Stimulated activated naive B cell treated with anti-CD40 and anti-IgM and Interleukin-4, amounts not matched to agents 10 μg/mL and 1 μg/mL and 100 μg/mL, for 72 hours (primary cell): Measurements from ENCODE around the gene FUT7.

Experiments used
- ATAC-seq, 2 donors: fragments of 150-1000 bp; cut with Tn5 transposase; replicated peaks; 2 replicates each; pipeline ENCODE4 v1.10.0; 2021; ENCODE audit warnings: moderate library complexity in 1 of 2
- DNase-seq: peaks from one replicate; pipeline ENCODE4 v3.0.0; 2021
- H3K27ac Mint-ChIP-seq: one replicate; pipeline ENCODE4 v1.8.0; 2022; ENCODE audit warnings: mild to moderate bottlenecking, mixed read lengths
- H3K27me3 Mint-ChIP-seq, 2 donors: one replicate each; pipeline ENCODE4 v1.8.0; 2022; ENCODE audit warnings: mixed read lengths in 2 of 2
- H3K36me3 Mint-ChIP-seq, 2 donors: one replicate each; pipeline ENCODE4 v1.8.0; 2022; ENCODE audit warnings: mixed read lengths in 2 of 2, mild to moderate bottlenecking in 1 of 2
- H3K4me1 Mint-ChIP-seq, 2 donors: one replicate each; pipeline ENCODE4 v1.8.0; 2022; ENCODE audit warnings: mixed read lengths in 2 of 2, mild to moderate bottlenecking in 1 of 2
- H3K4me3 Mint-ChIP-seq, 2 donors: one replicate each; pipeline ENCODE4 v1.8.0; 2022; ENCODE audit warnings: mild to moderate bottlenecking in 2 of 2, mixed read lengths in 2 of 2, moderate library complexity in 1 of 2
- H3K9me3 Mint-ChIP-seq, 2 donors: one replicate each; pipeline ENCODE4 v1.8.0; 2022; ENCODE audit warnings: mixed read lengths in 2 of 2, mild to moderate bottlenecking in 1 of 2

The FUT7 gene

DNA sequence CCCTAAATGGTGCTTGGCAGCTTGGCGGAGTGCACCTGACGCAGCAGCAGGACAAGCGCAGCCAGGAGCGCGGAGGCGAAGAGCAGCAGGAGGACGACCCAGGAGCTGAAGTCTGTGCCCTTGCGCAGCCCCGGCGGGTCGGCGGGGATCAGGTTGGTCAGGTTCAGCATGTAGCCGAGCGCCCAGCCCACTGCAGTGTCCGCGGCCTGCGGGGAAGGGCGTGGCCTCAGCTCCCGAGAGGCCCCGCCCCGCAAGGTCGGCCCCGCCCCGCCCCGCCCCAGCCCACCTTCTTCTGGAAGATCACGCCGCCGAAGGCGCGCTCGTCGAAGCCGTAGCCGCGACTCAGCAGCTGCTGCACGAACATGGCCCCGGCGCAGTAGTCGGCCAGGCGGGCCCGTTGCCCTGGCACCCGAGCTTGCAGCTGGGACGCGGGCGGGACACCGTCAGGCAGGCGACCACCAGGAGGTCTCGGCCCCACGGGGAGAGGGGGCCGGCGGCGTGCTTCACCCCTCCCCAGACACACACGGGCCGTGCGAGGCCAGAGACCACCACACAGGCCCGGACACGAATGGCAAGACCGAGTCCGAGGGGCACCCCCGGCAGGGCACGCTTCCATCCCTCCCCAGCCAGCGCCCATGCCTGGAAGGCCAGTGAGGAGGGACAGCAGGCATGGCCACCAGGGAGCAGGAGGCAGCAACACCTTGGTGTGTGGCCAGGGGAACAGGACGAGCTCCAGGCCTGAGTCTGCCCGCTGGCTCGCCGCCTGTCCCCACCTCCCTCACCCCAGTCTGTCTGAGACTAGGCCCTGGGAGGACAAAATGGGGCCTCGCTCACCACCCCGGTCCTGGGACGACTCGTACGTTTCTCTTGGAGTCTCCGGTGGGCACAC is 17.0 kb upstream of the FUT7 start:
- H3K36me3 Mint-ChIP-seq = peaks cover 0 to 2% of the 10 kb centered on the region in 2 donors
- peaks cover 50 to 85% of the 10 kb centered on the region in 2 donors for H3K27me3 Mint-ChIP-seq

DNA sequence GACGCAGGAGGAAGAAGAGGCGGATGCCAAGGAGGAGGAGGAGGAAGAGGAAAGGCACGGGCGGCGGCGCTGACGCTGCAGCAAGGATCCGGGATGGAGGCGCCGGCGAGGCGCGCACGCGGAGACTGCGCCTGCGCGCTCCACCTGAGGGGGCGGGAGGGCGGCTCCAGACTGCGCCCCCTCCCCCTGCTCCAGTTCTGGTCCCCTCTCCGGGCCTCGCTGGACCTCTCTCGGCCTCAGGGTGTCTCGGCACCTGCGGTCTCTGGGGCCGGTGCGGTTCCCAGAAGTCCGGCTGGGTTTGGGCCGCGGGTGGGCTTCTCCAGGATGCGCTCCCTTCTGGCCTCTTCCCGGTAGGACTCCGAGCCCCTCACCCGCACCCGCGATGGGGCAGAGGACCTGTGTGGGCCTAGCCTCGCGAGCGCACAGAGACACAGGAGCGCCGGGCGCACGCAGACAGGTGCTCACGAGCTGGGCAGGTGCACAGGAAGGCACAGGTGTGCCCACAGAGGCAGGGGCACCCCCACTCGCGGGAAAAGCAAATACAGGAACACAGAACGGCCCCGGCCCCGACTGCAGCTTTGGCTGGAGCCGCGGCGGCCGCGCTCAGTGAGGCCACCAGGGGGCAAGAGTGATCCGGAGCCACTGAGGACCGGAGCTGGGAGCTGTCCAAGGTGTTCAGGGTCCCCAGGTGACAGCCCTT is 14.3 kb upstream of the FUT7 start, which contains the start of gene NPDC1:
Gene NPDC1 (minus strand): TSS at position 90 of the 700 bp plus-strand sequence. CDS start 188 bp downstream, outside the sequence.
- H3K9me3 Mint-ChIP-seq = no peaks in the 10 kb centered on the region
- H3K27me3 Mint-ChIP-seq = peaks cover 59 to 73% of the 10 kb centered on the region in 2 donors
- peaks cover 8 to 18% of the 10 kb centered on the region in 2 donors for H3K4me1 Mint-ChIP-seq
- H3K27ac Mint-ChIP-seq = no peak within 1 kb of the TSS
- ATAC-seq = peak; percentile 85 to 89
- H3K4me3 Mint-ChIP-seq = peak within 1 kb of the TSS; percentile 48 to 73
- peaks cover 0 to 2% of the 10 kb centered on the region in 2 donors for H3K36me3 Mint-ChIP-seq
- peak; percentile 73 for DNase-seq

More for the DNA sequence above, 17.0 kb upstream of the FUT7 start:
- peaks cover 10 to 29% of the 10 kb centered on the region in 2 donors for H3K4me1 Mint-ChIP-seq
- H3K4me3 Mint-ChIP-seq = no peak overlapping the region
- no peak for ATAC-seq
- H3K27ac Mint-ChIP-seq = no peak overlapping the region
- no peaks in the 10 kb centered on the region for H3K9me3 Mint-ChIP-seq
- no peak for DNase-seq

DNA sequence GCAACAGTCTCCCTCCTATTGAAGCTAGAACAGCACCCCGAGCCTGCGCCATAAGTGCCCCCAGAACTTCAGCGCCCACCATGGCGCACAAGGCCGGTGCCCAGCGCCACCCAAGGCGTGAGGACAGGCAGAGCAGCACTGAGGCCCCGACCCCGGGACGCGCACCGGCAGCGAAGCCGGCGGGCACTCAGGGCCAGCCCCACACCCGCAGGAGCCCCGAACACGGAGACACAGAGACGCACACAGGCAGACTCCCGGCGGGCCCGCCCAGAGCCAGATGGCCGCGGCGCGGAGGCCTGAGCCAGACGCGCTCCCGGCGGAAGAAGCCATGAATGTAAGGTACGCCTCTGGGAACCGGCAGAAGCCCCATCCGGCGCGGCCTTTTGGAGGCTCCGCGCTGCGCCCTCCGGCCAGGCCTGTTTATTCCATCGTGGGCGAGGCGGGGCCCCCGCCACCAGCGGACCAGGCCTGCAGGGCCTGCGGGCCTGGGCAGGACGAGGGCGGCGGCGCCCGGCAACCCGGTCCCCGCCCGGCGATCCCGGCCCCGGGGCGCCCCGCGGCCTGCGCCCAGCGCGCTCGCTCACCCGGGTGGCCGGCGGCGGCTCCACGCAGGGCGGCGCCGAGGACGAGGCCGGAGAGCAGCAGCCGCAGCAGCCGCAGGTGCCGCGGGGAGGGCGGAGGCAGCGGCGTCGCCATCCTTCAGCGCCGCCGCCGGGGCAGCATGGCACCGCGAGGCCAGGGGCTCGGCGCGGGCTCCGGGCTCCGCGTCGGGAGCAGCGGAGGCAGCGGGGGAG is 13.6 kb upstream of the FUT7 start:
- no peak for DNase-seq
- ATAC-seq = peak; percentile 3 to 30
- Mint-ChIP-seq H3K36me3 (peaks cover 0 to 2% of the 10 kb centered on the region in 2 donors), H3K4me1 (peaks cover 8 to 18% of the 10 kb centered on the region in 2 donors), H3K4me3 (peak overlapping the region; percentile 48 to 73), H3K27me3 (peaks cover 56 to 71% of the 10 kb centered on the region in 2 donors), H3K27ac (no peak overlapping the region), H3K9me3 (no peaks in the 10 kb centered on the region)

DNA sequence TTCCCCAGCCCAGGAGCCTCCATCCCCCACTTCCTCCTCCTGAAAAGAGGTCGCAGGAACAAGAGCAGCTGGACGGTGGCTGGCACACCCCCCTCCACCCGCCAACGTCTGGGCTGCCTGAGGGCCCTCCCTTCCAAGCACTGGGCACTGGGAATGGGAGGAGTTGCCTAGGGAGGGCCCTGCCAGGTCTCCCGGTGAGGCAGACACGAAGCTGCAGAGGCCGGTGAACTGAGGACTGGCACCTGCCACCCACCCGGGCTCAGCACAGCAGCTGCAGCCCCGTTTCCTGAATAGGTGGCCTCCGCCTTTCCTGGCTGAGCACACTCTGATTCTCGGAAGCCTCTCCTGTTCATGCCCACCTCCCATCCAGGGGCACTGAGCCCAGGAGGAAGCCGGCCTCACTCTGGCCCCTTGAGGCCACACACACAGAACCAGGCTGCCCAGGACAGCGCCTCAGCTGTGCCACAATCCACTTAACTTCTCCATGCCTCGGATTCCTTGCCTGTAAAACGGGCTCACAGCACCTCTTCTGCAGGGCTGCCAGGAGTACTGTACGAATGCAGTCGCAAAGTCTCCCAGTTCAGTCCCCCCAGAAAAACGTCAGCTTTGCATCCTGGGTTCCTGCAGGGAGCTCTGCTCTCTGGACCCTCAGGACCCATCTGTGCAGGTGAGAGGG is 12.8 kb upstream of the FUT7 start:
- DNase-seq (no peak), ATAC-seq (no peak)
- Mint-ChIP-seq H3K4me3 (peak overlapping the region; percentile 48 to 62), H3K27me3 (peaks cover 54 to 66% of the 10 kb centered on the region in 2 donors), H3K4me1 (peaks cover 8 to 18% of the 10 kb centered on the region in 2 donors), H3K9me3 (no peaks in the 10 kb centered on the region), H3K27ac (no peak overlapping the region), H3K36me3 (peaks cover 0 to 2% of the 10 kb centered on the region in 2 donors)

DNA sequence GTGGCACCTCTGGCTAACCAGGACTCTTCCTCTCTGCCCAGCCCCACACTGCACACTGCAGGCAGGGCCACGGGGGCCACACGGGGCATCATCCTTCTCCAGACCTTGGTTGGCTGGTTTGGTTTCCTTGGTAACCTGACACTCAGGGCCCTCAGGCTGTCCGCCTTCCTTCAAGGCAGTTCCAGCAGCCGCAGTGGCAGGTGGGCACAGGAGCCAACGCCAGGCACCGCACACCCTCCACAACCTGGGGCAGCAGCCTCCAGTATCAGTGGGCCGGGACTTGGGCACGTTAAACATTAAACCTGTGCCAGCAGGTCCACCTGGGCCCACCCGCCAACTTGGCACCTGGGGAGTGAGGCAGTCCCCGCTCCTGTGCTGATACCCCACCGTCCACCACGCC is 12.1 kb upstream of the FUT7 start:
- no peak overlapping the region for H3K4me3 Mint-ChIP-seq
- H3K27me3 Mint-ChIP-seq = peaks cover 50 to 66% of the 10 kb centered on the region in 2 donors
- H3K27ac Mint-ChIP-seq = no peak overlapping the region
- H3K9me3 Mint-ChIP-seq = no peaks in the 10 kb centered on the region
- no peak for ATAC-seq
- peaks cover 8 to 18% of the 10 kb centered on the region in 2 donors for H3K4me1 Mint-ChIP-seq
- DNase-seq = no peak
- no peaks in the 10 kb centered on the region for H3K36me3 Mint-ChIP-seq

DNA sequence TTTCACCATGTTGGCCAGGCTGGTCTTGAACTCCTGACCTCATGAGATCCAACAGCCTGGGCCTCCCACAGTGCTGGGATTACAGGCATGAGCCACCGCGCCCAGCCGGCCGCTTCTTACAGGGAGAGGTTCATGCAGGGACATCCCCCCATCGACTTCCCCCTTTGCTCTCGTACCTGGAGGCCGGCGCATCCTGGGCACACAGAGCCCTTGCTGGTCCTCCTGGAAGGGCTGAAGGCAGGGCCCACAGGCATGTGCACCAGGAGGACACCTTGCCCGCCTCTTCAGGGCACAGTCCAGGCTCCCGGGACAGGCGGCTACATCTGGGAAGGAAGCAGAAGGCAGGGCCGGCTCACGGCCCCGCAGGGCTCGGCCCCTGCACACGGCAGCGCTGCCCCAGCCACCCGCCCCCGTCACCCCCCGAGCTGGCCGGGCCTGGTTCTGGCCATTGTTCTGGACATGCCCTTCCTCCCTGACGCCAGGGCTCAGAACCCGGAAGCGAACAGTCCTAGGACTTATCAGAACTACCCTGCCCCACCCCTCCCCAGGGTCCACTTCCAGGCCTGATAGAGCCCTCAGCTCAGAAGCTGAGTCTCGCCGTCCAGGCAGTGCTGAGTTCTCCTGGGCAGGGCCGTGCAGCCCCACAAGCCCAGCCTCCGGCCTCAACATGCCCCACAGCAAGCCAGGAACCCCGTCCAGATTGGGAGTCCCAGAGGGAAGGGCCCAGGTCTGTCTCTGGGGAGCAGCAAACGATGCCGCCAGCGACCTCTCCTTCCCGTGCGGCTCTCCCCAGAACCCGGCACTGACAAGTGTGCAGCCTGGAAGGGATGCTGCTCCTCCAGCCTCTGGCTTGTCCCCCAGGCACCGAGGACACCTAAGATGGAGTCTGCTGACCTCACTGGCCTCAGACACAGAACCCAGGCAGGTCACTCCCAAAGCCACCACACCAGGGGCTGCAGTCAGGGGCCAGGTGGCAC is 11.2 kb upstream of the FUT7 start:
- peaks cover 48 to 69% of the 10 kb centered on the region in 2 donors for H3K27me3 Mint-ChIP-seq
- peaks cover 8 to 18% of the 10 kb centered on the region in 2 donors for H3K4me1 Mint-ChIP-seq
- H3K4me3 Mint-ChIP-seq = no peak overlapping the region
- no peak overlapping the region for H3K27ac Mint-ChIP-seq
- ATAC-seq (no peak), DNase-seq (no peak)
- no peaks in the 10 kb centered on the region for H3K36me3 Mint-ChIP-seq
- H3K9me3 Mint-ChIP-seq = no peaks in the 10 kb centered on the region

DNA sequence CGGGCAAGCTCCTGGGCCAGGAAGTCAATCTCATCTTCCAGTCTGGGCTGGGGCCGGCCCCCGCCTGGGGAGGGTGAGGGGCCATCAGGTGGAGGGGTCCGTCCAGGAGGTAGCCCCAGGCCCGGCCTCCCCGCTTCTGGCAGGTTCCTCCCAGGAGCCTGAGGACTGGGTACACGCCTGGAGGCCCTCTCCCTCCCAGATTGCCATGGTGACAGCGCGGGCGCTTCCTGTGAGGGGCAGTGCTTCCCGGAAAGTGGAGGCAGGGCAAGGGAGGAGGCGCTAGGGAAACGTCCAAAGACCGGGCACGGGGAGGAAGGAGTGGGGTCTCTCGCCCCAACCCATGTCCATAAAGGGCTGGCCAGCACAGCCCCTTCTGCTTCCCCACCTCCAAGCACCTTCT is 9.2 kb upstream of the FUT7 start:
- DNase-seq = no peak
- no peaks in the 10 kb centered on the region for H3K9me3 Mint-ChIP-seq
- H3K27me3 Mint-ChIP-seq = peaks cover 32 to 51% of the 10 kb centered on the region in 2 donors
- H3K4me1 Mint-ChIP-seq = peaks cover 6 to 10% of the 10 kb centered on the region in 2 donors
- H3K27ac Mint-ChIP-seq = no peak overlapping the region
- no peaks in the 10 kb centered on the region for H3K36me3 Mint-ChIP-seq
- no peak overlapping the region for H3K4me3 Mint-ChIP-seq
- no peak for ATAC-seq

DNA sequence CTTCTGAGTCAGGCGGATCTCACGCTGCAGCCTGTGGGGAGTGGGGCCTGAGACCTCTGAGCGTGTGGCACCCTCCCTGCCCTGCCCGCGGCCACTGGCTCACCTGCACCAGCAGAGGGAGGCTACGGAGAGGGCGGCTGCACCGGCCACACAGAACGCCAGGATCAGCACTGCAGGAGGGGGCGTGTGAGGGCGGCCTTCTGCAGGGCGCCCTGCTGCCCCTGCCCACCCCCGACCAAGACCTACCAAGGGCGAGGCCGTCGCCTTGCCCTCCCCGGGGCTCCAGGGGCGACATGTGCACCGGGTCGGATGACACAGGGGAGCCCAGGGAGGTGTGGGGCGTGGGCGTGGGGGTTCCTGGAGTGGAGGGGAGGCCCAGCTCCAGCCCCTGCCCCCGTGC is 8.7 kb upstream of the FUT7 start:
- Mint-ChIP-seq H3K36me3 (no peaks in the 10 kb centered on the region), H3K27me3 (peaks cover 32 to 49% of the 10 kb centered on the region in 2 donors), H3K4me3 (no peak overlapping the region), H3K9me3 (no peaks in the 10 kb centered on the region), H3K27ac (no peak overlapping the region), H3K4me1 (peaks cover 6 to 10% of the 10 kb centered on the region in 2 donors)
- ATAC-seq (no peak), DNase-seq (no peak)

DNA sequence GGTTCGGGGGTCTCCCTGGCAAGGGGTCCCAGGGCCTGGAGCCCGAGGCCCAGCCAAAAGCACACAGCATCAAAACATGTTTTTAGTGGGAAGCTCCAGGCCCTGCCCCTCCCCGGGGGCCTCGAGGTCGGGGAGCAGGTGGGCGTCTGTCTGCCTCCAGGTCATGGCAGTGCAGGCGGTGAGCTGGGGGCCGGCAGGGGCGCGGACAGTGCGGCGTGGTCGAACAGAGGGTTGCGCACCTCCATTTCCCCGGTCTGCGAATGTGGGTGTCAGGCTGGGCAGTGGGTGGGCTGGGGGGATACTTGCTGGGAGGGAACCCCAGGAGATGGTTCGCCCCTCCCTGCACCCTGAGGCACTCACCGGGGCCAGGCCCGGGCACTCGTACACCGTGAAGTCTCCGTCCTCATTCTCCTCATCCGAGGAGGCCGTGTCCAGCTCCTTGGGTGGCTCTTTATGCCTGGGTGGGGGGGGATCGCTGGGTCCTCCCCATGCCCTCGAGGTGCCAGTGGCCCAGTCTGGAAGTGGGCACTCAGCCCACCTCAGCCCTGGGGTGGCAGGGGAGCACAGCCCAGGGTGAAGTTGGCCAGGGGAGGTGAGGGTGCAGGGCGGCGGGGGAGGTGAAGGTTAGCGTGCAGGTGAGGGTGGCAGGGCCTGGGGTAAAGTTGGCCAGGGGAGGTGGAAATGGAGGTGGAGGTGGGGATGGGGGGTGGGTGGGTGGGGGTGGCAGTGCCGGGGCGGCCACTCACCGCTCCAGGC is 7.9 kb upstream of the FUT7 start:
- H3K27me3 Mint-ChIP-seq = peaks cover 26 to 42% of the 10 kb centered on the region in 2 donors
- H3K4me3 Mint-ChIP-seq = no peak overlapping the region
- no peak overlapping the region for H3K27ac Mint-ChIP-seq
- H3K36me3 Mint-ChIP-seq = no peaks in the 10 kb centered on the region
- H3K9me3 Mint-ChIP-seq = no peaks in the 10 kb centered on the region
- ATAC-seq (no peak), DNase-seq (no peak)
- H3K4me1 Mint-ChIP-seq = peaks cover 9 to 11% of the 10 kb centered on the region in 2 donors

DNA sequence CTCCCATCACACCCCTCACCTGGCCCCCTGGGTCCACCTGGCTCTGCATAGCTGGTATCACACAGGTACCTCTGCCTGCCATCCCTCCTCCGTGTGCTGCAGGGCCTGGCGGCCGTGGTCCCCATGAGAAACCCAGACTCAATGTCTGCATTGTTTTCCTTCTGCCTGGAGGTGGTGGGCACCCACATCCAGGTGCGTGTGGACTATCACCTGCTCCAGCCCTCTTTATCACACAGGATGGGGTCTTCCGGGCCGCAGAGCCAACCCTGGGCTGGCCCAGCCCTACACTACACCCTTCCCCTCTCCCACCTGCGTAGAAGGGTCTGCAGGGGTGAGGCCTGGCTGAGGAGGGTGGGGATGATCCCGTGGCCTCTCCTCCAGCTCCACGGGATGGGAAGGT is 7.0 kb upstream of the FUT7 start:
- no peaks in the 10 kb centered on the region for H3K9me3 Mint-ChIP-seq

DNA sequence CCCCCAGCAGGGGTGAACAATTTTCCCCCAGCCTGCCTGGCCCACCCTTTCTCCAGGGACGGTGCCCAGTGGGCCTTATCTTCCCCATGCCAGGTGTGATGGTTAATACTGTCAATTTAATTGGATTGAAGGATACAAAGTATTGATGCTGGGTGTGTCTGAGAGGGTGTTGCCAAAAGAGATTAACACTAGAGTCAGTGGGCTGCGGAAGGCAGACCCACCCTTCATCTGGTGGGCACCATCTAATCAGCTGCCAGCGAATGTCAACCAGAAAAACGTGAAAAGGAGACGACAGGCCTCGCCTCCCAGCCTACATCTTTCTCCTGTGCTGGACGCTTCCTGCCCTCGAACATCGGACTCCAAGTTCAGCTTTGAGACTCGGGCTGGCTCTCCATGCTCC is 5.6 kb upstream of the FUT7 start:
- Mint-ChIP-seq H3K9me3 (no peaks in the 10 kb centered on the region), H3K4me1 (peaks cover 21 to 29% of the 10 kb centered on the region in 2 donors), H3K36me3 (no peaks in the 10 kb centered on the region), H3K27ac (peak overlapping the region; percentile 47), H3K4me3 (no peak overlapping the region), H3K27me3 (peaks cover 9 to 25% of the 10 kb centered on the region in 2 donors)
- ATAC-seq = no peak
- DNase-seq = no peak

More for the DNA sequence above, 7.0 kb upstream of the FUT7 start:
- H3K36me3 Mint-ChIP-seq = no peaks in the 10 kb centered on the region
- DNase-seq = no peak
- no peak overlapping the region for H3K27ac Mint-ChIP-seq
- peaks cover 19 to 33% of the 10 kb centered on the region in 2 donors for H3K27me3 Mint-ChIP-seq
- H3K4me1 Mint-ChIP-seq = peaks cover 12 to 16% of the 10 kb centered on the region in 2 donors
- no peak overlapping the region for H3K4me3 Mint-ChIP-seq
- no peak for ATAC-seq

DNA sequence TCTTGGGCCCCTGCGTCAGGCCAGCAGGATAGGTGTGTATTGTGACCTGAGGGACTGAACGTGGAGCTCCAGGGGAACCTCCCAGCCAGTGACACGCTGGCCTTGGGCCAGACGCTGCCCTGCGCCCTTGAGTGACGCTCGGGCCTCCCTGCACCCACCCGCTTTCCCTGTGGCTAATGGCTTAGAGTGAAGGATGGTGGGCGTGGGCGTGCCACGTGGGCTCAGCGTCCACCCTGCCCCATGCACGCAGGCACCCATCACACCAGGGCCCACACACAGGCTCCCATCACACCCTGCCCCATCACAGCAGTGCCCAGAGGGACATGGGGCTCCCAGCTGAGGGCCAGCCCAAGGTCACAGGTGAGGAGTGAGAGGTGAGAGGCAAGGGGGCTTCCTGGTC is 5.1 kb upstream of the FUT7 start:
- Mint-ChIP-seq H3K27ac (no peak overlapping the region), H3K36me3 (no peaks in the 10 kb centered on the region), H3K27me3 (peaks cover 9 to 25% of the 10 kb centered on the region in 2 donors), H3K9me3 (no peaks in the 10 kb centered on the region), H3K4me1 (peaks cover 23 to 33% of the 10 kb centered on the region in 2 donors), H3K4me3 (no peak overlapping the region)
- DNase-seq (no peak), ATAC-seq (no peak)
